Breast epithelium (tissue), 4 donors: Measurements from ENCODE around the gene BAMBI. TPM values are rescaled to one million over a fixed set of nuclear protein-coding genes. Genes with fewer than 3 reads are reported as not detected.

Experiments used
- DNase-seq, 2 donors: peaks; one replicate each; pipeline ENCODE4 v3.0.0-alpha.2; 2019; ENCODE audit warnings: low spot score in 2 of 2
- H3K27ac ChIP-seq, 2 donors: fragments of 200-600 bp; sonication (generic) in 1 of 2; one replicate each; pipeline ENCODE4 v1.5.1; 2016 to 2019; ENCODE audit warnings: mild to moderate bottlenecking in 1 of 2
- H3K27me3 ChIP-seq, 2 donors: fragments of 200-600 bp; sonication (generic) in 1 of 2; one replicate each; pipeline versions ENCODE4 v1.5.1 to v1.6.0; 2017 to 2019; ENCODE audit warnings: control low read depth in 1 of 2, mild to moderate bottlenecking in 1 of 2
- H3K36me3 ChIP-seq: fragments of 200-600 bp; one replicate; pipeline ENCODE4 v1.5.1; 2019
- H3K4me1 ChIP-seq, 2 donors: fragments of 200-600 bp; sonication (generic); one replicate each; pipeline ENCODE4 v1.5.1; 2016 to 2019; ENCODE audit warnings: control low read depth in 1 of 2
- H3K4me3 ChIP-seq, 3 donors: fragments of 200-600 bp; sonication (generic); 1 replicate in 2 of 3; 2 replicates in 1 of 3; pipeline ENCODE4 v1.5.1; 2016 to 2019; ENCODE audit warnings: mild to moderate bottlenecking in 3 of 3, moderate library complexity in 2 of 3
- H3K9me3 ChIP-seq, 2 donors: fragments of 200-600 bp; sonication (generic) in 1 of 2; one replicate each; pipeline ENCODE4 v1.5.1; 2016 to 2019; ENCODE audit warnings: control low read depth in 1 of 2
- CTCF ChIP-seq, 3 donors: fragments of 450-650 bp; IDR thresholded peaks; one replicate each; pipeline ENCODE4 v1.5.1; 2016 to 2017; ENCODE audit warnings: antibody characterized with exemption in 3 of 3, mild to moderate bottlenecking in 3 of 3, moderate library complexity in 3 of 3
- POLR2A ChIP-seq: fragments of 450-650 bp; IDR thresholded peaks from one replicate; pipeline ENCODE4 v1.6.1; 2016; ENCODE audit warnings: antibody characterized with exemption, mild to moderate bottlenecking, moderate library complexity
- POLR2AphosphoS5 ChIP-seq, 3 donors: sonication (generic); formaldehyde crosslinking; IDR thresholded peaks; one replicate each; pipeline ENCODE4 v1.6.1; 2017; ENCODE audit warnings: antibody characterized with exemption in 3 of 3
- intact Hi-C: fragments of 100-400 bp; cut with DNase I; formaldehyde crosslinking; loops from one replicate; pipeline ENCODE4 v1.15.1; 2023; ENCODE audit warnings: low total_unique reads
- total RNA-seq, 3 donors: library from RNA; depleted of rRNA; stranded (reverse); fragments of >200 nt; gene quantifications; one replicate each; pipeline ENCODE4 v1.1.0, GENCODE V29; 2016

The BAMBI gene
- total RNA-seq, 3 donors from 2014 or later = 3.4 to 41.9 (median 7.5) TPM

- Histone ChIP-seq H3K27me3 (no peaks in the 10 kb centered on the region), H3K4me3 (peak overlapping the region; percentile 34 to 65 (median 51))
Observed at GRCh38 chr10:28722065-28722803, 44.9 kb downstream of the BAMBI start.

GRCh38 chr10:28728366-28728765, 51.0 kb downstream of the BAMBI start:
- TF ChIP-seq POLR2A = no peak
- TF ChIP-seq CTCF (IDR thresholded peaks at IDR 0.05) = no peak
- TF ChIP-seq POLR2AphosphoS5 (IDR thresholded peaks at IDR 0.05) = no peak
- Histone ChIP-seq H3K27ac (no peak overlapping the region), H3K9me3 (peaks cover 0 to under 1% of the 10 kb centered on the region in 2 donors), H3K4me1 (no peaks in the 10 kb centered on the region), H3K36me3 (no peaks in the 10 kb centered on the region), H3K27me3 (no peaks in the 10 kb centered on the region), H3K4me3 (no peak overlapping the region)
- intact Hi-C loops = no loop called here
- DNase-seq = no peak

More at GRCh38 chr10:28722065-28722803, 44.9 kb downstream of the BAMBI start:
- H3K9me3 ChIP-seq = no peaks in the 10 kb centered on the region
- intact Hi-C loops = no loop called here
- no peaks in the 10 kb centered on the region for H3K36me3 ChIP-seq
- peak in 1 of 2 donors; percentile 51 for DNase-seq
- H3K4me1 ChIP-seq = no peaks in the 10 kb centered on the region
- H3K27ac ChIP-seq = no peak overlapping the region
- no peak for TF ChIP-seq POLR2A
- no peak for TF ChIP-seq POLR2AphosphoS5 (IDR thresholded peaks at IDR 0.05)
- TF ChIP-seq CTCF (IDR thresholded peaks at IDR 0.05) = no peak

- intact Hi-C loops = no loop called here
- H3K36me3 ChIP-seq = no peaks in the 10 kb centered on the region
- no peak overlapping the region for H3K27ac ChIP-seq
- peaks cover 0 to 6% of the 10 kb centered on the region in 2 donors for H3K9me3 ChIP-seq
- H3K4me1 ChIP-seq = no peaks in the 10 kb centered on the region
- DNase-seq = no peak
- no peak overlapping the region for H3K4me3 ChIP-seq
- TF ChIP-seq POLR2AphosphoS5 (IDR thresholded peaks at IDR 0.05) = no peak
- no peak for TF ChIP-seq POLR2A
- no peak for TF ChIP-seq CTCF (IDR thresholded peaks at IDR 0.05)
- H3K27me3 ChIP-seq = no peaks in the 10 kb centered on the region
Observed at GRCh38 chr10:28730031-28730778, 52.9 kb downstream of the BAMBI start.

GRCh38 chr10:28732091-28732490, 54.8 kb downstream of the BAMBI start:
- no peaks in the 10 kb centered on the region for H3K36me3 ChIP-seq
- intact Hi-C loops = no loop called here

More at GRCh38 chr10:28732091-28732490, 54.8 kb downstream of the BAMBI start:
- TF ChIP-seq CTCF (IDR thresholded peaks at IDR 0.05) = no peak
- no peak for TF ChIP-seq POLR2A
- TF ChIP-seq POLR2AphosphoS5 (IDR thresholded peaks at IDR 0.05) = no peak
- peaks cover 0 to 6% of the 10 kb centered on the region in 2 donors for H3K9me3 ChIP-seq
- no peaks in the 10 kb centered on the region for H3K4me1 ChIP-seq
- no peak overlapping the region for H3K4me3 ChIP-seq
- no peaks in the 10 kb centered on the region for H3K27me3 ChIP-seq
- H3K27ac ChIP-seq = no peak overlapping the region
- no peak for DNase-seq

Other genes with a start within 250 kb of the BAMBI start
- gene WAC, start 144.4 kb upstream of the BAMBI start, total RNA-seq = 100 to 1,000 TPM; 124 to 180 (median 142) TPM